Skin epidermis (tissue), 12 donors: Measurements from ENCODE around the gene WDFY3.

Experiments
- H3K27ac ChIP-seq, 21 experiments: fragments of 200-600 bp; sonication (generic) in 11 of 21; one replicate each; pipeline ENCODE4 v1.5.0; 2020; ENCODE audit warnings: mild to moderate bottlenecking in 3 of 21, inconsistent platforms in 2 of 21, moderate library complexity in 2 of 21
- H3K4me3 ChIP-seq, 7 experiments: fragments of 200-600 bp; sonication (generic) in 2 of 7; one replicate each; pipeline ENCODE4 v1.5.0; 2020; ENCODE audit warnings: inconsistent platforms in 2 of 7, mild to moderate bottlenecking in 2 of 7, moderate library complexity in 1 of 7

The WDFY3 gene, protein sequence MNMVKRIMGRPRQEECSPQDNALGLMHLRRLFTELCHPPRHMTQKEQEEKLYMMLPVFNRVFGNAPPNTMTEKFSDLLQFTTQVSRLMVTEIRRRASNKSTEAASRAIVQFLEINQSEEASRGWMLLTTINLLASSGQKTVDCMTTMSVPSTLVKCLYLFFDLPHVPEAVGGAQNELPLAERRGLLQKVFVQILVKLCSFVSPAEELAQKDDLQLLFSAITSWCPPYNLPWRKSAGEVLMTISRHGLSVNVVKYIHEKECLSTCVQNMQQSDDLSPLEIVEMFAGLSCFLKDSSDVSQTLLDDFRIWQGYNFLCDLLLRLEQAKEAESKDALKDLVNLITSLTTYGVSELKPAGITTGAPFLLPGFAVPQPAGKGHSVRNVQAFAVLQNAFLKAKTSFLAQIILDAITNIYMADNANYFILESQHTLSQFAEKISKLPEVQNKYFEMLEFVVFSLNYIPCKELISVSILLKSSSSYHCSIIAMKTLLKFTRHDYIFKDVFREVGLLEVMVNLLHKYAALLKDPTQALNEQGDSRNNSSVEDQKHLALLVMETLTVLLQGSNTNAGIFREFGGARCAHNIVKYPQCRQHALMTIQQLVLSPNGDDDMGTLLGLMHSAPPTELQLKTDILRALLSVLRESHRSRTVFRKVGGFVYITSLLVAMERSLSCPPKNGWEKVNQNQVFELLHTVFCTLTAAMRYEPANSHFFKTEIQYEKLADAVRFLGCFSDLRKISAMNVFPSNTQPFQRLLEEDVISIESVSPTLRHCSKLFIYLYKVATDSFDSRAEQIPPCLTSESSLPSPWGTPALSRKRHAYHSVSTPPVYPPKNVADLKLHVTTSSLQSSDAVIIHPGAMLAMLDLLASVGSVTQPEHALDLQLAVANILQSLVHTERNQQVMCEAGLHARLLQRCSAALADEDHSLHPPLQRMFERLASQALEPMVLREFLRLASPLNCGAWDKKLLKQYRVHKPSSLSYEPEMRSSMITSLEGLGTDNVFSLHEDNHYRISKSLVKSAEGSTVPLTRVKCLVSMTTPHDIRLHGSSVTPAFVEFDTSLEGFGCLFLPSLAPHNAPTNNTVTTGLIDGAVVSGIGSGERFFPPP (N-terminal part only)

DNA sequence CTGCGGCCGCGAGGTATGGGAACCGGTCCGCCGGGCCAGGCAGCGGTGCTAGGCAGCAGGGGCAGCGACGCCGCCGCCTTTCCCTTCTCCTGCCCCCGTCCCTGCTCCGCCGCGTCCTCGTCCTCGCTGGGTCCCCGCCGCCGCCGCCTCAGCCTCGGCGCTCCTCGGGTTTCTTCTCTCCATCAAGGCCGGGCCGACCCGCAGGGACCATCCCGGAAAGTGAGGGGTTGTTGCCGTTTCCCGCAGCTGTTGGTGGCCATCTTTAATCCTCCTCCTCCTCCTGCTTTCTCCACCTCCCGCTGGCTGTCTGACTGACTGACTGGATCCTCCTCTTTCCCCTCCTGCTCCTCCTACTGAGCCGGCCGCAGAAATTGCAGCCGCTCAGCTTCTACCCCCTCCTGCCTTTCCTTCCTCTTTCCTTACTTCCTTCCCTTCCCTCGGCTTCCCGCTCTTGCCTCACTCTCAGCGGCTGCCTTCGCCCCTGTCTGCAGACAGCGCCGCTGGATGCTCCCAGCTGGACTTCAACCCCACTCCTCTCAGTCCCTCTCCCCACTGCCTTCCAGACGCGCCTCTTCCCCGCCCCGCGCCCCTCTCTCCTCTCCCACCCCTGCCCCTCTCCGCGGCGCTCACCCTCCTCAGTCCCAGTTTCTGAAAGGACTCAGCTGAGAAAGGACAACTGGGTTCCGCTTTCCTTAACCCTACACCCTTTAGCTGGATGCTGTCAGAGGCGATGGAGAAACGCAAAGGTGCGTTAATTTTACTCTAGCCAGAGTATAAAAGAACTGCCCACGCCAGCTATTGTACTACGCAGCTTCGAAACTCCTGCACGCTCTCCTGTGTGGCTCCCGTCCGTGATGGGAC, at the start of gene WDFY3:
Gene WDFY3, minus strand, starts transcription at position 309 of the 861 bp plus-strand sequence. CDS start 106,099 bp downstream, outside the sequence.
- Histone ChIP-seq H3K27ac (peak within 1 kb of the TSS; percentile 28 to 97 (median 93)), H3K4me3 (peak within 1 kb of the TSS; percentile 63 to 91 (median 79))

DNA sequence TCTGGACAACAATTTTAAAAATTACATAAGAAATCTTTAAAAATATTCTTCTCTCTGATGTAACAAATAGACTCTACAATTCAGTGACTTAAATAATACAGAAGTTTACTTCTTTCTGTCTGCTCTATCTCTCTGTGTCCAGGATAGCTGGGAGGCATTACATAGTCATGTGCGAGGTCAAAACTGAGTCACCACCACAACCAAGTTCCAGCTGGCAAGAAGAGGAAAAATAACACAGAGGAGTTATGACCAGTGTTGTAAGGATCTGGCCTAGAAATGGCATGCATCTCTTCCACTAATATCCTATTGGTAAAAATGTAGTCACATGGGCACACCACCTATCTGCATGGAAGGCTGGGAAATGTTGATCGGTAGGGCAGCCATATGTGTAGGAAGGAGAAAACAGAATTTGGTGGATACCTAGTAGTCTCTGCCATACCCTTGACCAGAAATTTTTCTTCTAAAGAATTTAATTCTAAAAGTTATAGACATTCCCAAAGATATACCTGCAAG, 39.4 kb upstream of the WDFY3 start:
- Histone ChIP-seq H3K4me3 (no peak overlapping the region), H3K27ac (no peak overlapping the region)

DNA sequence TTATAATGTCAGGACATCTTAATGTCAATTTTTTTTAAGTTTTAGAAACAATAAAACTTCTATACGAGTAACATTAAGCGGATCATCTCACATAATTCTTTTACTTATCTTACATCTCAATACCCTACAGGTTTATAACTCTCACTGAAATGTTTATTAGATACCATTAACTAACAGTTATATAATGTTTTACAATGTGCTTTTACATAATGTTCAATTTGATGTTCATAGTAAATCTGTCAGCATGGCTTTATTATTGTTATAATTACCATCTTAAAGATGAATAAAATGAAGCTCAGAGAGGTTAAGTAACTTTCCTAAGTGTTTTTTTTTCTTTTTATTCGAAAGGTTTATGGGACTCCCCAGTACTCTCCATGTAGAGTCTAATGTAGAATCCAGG, 33.9 kb upstream of the WDFY3 start:
- no peak overlapping the region for H3K27ac ChIP-seq
- H3K4me3 ChIP-seq, result no peak overlapping the region

DNA sequence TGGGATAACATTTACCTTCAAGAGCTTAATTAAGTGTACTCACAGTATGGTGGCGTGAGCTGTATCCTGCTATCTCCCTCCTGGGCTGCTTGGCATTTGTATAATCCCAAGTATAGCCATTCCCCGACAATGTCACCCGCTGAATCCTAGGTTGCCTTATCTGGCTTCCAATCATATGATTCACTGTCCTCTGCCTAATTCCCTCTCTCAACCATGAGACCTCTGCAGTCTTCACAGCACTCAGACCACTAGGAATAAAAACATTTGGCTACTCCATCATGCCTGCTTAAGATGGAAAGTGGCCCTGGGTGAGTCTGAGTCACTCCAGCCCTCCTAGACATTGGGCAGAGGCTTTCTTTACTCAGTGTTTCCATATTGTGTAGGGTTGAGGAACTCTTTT, 28.9 kb upstream of the WDFY3 start:
- H3K27ac ChIP-seq, result no peak overlapping the region
- H3K4me3 ChIP-seq, result no peak overlapping the region

DNA sequence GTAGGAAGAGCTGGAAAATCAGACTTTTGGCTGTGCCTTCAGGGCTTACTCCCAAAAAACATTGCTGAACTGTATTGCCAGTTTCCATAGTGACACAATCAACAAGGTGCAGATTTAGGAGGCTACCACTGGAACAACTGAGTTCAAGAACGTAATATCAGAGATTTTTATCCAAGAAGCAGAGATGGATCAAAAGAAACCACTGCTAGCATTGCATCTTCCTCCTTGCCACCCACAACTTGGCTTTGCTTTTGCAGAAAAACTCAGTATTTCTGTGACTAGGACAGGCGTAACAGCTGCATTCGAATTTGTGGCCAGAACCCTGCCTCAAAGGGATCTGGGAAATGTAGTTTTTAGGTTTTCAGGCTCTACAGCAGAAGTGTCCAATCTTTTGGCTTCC, 27.8 kb upstream of the WDFY3 start:
- H3K4me3 ChIP-seq, result no peak overlapping the region
- H3K27ac ChIP-seq, result no peak overlapping the region

DNA sequence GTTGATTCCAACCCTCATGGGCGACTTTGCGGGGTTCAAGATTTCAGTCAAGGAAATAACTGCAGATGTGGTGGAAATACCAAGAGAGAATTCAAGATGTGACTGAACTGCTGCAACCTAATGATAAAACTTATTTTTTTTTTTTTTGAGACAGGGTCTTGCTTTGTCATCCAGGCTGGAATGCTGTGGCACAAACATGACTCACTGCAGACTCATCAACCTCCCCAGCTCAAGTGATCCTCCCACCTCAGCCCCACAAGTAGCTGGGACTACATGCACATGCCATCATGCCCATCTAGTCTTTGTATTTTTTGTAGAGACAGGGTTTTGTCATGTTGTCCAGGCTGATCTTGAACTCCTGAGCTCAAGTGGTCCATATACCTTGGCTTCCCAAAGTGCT, 19.5 kb upstream of the WDFY3 start:
- Histone ChIP-seq H3K27ac (no peak overlapping the region), H3K4me3 (no peak overlapping the region)

DNA sequence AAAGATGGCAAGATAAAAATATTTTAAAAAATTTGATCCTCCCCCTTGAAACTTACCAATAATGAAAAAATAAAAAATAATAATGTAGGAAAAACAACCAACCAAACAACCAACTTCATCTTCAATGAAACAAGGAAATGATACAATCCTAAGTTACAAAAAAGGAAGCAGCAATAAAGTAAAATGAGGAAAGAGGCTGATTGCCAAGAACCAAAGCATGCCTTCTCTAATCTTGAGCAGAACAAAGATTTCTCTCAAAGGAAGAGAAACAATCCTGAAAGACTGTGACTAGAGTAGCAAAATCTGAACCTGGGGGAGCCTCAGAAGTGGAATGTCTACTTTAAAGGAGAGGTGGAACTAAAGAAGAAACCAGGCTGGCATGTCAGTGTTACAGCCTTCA, 10.9 kb upstream of the WDFY3 start:
- Histone ChIP-seq H3K4me3 (no peak overlapping the region), H3K27ac (peak overlapping the region in 1 of 21 experiments; percentile 62)

DNA sequence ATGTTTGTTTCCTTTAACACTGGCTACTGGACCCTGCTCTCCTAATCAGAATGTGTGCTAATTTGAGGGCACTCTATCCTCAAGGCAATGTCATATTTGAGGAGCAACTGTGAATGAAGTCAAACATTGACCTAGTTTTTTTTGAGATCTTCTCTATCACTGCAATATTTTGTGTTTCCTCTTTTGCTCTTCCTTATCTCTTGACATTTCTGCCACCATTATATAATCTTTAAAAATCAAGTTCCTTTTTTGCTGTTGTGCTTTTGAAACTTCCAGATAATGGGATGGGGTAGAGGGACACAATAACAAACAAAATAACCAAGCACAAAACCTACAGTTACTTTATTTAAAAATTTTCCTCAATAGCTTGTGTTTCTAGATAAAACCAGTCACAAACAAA, 7.4 kb upstream of the WDFY3 start:
- Histone ChIP-seq H3K4me3 (no peak overlapping the region), H3K27ac (no peak overlapping the region)

DNA sequence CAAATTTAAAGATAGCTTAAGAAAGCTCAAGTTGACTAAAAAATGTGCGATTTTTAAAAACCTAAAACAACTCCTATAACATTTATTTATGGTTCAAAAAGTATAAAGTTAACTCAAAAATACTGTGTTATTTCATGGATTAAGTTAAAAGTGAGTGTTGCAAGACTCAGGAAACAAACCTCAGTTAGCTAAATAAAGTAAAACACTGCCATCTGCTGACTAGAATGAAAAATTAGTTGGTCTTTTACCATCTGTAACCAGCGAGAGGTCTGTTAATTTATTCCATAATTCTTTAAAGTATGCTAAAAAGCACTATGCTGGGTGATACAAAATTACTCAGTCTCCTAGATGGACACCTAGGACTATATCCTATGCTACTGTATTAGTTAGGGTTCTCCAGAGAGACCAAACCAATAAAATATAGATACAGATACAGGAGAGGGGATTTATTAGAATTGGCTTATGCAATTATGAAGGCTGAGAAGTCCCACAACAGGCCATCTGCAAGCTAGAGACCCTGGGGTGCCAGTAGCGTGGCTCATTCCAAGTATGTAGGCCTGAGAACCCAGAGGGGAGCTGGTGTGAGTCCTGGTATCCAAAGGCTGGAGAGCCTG, 4.9 kb upstream of the WDFY3 start:
- Histone ChIP-seq H3K27ac (no peak overlapping the region), H3K4me3 (no peak overlapping the region)

DNA sequence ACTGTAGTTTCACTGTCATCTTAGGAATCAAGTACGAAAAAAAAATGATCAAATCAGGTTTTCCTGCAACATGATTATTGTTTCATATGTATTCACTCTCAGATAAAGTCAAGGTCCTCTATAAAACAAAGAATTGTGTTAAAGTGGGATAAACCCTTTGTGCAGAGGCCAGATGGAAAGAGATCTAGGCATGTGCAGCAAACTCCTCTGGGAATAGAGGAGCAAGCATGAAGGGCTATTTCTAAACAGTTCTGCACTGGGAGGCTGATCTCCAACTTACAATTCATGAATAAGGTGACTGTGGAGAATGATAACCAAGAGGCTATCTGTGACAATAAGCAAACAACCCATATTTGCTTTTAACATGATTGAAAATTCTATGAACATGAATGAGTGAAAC, 2.4 kb upstream of the WDFY3 start:
- Histone ChIP-seq H3K4me3 (no peak overlapping the region), H3K27ac (no peak overlapping the region)

DNA sequence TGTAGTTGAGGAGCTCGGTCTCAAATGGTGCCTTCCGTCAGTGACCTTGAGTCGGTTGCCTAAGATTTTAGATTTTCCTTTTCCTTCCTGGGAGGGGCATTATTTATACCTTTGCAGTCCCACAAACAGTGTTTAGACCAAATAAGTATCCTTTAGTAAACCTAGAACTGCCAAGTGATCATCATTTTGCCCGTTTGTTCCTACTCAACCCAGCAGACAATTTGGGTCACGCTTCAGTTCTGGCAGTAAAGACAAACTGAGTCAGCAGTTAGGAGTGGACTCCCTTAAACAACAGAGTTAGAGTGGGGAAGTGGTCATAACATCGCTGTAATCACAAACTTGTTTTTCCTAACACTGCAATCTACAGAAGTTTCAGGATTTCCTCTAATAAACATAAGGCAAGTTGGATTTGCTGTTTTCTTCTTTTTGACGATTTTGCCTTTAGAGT, 777 bp upstream of the WDFY3 start:
- peak overlapping the region; percentile 28 to 97 (median 93) for H3K27ac ChIP-seq
- H3K4me3 ChIP-seq, result peak overlapping the region; percentile 63 to 91 (median 79)

DNA sequence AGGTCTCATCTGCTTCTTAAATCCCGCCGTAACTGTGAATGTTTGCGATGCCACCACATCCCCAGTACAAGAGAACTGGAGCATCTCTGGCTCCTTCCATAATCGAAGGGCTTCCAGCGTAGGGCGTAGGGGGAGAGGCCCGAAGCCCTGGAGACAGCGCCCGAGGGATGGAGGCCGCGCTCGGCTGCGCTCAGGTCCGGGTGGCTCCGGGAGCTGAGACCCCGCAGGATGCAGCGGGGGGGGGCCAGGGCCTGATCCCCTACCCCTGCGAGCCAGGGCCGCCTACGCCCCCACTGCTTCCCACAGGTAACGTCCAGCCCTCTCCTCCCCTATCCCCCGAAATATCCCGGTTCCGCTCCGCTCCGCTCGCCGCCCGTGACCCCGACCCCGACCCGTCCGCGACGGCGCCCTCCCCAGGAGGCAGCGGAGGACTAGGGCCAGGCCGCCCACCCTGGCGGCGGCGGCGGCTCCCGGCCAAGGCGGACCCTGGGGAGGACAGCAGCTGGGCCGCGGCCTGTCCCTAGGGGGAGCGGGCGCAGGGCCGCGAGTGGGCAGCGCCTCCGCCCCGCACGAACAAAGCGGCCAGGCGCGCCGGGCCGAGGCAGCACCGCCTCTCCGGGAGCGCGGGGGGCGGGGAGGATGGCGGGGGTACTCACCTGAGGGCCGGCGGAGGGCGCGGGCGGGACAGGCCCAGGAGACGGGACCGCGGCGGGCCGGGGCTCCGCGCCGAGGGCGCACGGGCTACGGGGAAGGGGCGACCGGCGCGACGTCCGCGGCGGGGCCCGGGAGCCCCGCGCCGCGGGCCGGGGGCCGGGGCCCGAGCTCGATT, 723 bp downstream of the WDFY3 start:
- peak overlapping the region; percentile 63 to 91 (median 79) for H3K4me3 ChIP-seq
- H3K27ac ChIP-seq, result peak overlapping the region; percentile 28 to 97 (median 93)

DNA sequence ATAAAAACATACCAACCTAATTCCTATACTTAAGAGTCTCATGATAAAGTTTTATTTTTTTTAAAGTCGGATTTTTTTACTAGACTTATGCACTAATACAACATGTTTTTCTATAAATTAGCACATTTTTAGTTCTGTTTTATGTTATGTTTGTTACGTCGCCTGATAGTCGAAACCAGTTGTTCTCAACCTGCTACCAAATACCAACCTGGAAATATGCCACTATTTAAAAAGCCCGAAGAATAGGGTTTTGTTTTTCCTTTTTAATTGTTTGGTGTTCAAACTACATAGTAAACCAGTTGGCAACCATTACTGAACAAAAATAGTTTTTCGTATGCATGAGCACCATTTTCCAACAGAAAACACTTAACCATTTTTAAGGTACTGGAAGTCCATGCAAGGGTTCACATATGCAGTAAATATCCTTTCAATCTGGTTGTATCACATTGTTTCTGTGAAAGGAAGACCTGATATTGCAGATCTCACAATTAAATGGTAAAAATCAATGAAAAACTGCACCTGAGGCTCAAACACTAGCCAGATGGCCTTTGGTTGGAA, 1.4 kb downstream of the WDFY3 start:
- peak overlapping the region; percentile 63 to 91 (median 79) for H3K4me3 ChIP-seq
- H3K27ac ChIP-seq, result peak overlapping the region in 19 of 21 experiments; percentile 28 to 97 (median 93)

DNA sequence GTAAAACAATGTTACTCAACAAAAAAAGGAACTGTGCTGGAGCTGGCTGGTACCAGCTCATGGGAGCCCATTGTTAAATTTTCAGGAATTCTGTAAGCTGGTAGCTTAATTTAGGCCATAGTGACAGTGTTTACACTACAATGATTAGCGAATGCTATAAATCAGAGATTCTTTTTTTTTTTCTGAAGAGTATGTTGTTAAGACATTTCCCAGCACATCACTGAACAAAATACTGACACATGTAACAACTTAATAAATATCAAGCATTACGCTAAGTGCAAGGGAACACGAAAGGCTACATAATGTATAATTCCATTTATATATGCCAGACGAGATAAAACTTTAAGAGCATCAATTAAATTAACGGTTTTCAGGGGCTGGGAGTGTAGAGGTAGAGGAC, 4.4 kb downstream of the WDFY3 start:
- Histone ChIP-seq H3K4me3 (no peak overlapping the region), H3K27ac (no peak overlapping the region)

DNA sequence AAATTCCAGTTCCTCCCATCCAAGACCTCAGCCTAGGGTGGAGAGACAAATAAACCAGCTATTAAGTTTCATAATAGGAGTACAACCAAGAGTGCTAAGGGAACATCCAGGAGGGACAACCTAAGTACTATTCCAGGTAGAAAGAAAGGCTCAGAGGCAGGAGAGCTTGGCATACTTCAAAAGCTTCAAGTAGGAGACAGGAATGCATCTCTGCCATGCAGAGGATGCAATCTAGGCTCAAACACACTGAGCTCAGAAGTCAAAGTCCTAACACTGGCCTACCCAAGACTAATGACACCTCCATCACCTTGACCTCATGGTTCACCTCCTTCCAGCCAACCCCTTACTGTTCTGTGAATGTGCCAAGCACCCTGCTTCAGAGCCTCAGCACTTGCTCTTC, 8.1 kb downstream of the WDFY3 start:
- Histone ChIP-seq H3K4me3 (no peak overlapping the region), H3K27ac (no peak overlapping the region)

DNA sequence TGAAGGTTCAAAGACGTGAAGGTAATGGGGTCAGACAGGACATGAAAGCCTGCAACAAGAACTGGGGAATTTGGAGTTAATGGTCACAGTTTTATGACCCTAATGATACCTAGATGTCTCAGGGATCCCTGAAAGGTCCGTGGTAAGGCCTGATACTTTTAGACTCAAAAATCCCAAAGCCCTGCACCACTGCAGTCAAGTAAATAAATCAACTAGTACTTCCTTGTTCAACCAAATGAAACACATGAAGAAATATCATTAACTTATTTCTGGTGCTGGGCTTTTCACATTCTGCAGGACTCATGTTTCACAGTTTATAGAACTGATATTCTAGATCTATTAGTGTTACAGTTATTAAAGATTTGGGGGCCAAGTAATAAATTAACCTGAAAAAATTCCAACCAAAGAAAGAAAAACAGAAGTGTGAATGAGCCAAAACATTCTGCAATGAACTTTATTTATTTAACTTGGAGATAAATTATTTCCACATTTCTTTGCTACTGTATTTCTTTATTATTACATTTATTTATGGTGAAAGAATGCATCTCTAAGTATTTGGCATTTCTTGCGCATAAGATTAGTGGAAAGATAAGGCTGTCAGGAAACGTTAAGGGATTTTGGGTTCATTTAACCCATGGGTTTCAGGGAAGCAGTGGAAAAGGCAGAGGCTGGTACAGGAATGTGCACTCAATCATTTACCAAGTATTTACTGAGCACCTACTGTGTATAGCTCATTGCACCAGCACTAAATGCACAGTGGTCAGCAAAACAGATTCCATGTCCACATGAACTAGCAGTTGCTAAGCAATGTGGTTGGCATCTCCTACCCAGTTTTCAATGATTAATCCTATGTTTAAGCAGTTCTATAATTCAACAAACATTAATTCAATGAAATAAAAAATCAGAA, 8.7 kb downstream of the WDFY3 start:
- H3K27ac ChIP-seq, result no peak overlapping the region
- H3K4me3 ChIP-seq, result no peak overlapping the region
